Activated naive CD8-positive, alpha-beta T cell treated with anti-CD3 and anti-CD28 coated beads, Interleukin-2, amount 10 ng/mL, durations not matched to agents 7 days and 5 days (primary cell): ENCODE data around the gene AGPAT4. TPM values are rescaled to one million over a fixed set of nuclear protein-coding genes. Genes with fewer than 3 reads are reported as not detected.

Experiments
- ATAC-seq: fragments of 150-1000 bp; cut with Tn5 transposase; one replicate; pipeline ENCODE4 v1.10.0; 2021; ENCODE audit warnings: low read depth, moderate library complexity
- POLR2A ChIA-PET: fragments of 350-600 bp; sonication (Branson Sonifier 250); formaldehyde crosslinking; loops from one replicate; lab custom pipeline; 2021; ENCODE audit warnings: antibody characterized with exemption; lab: Charles Lee
- DNase-seq: peaks from one replicate; pipeline ENCODE4 v3.0.0; 2021
- H3K27ac Mint-ChIP-seq: one replicate; pipeline ENCODE4 v1.8.0; 2022; ENCODE audit warnings: mild to moderate bottlenecking, mixed read lengths
- H3K27me3 Mint-ChIP-seq: one replicate; pipeline ENCODE4 v1.8.0; 2022; ENCODE audit warnings: mild to moderate bottlenecking, moderate library complexity, mixed read lengths
- H3K36me3 Mint-ChIP-seq: one replicate; pipeline ENCODE4 v1.8.0; 2021; ENCODE audit warnings: mild to moderate bottlenecking, mixed read lengths
- H3K4me1 Mint-ChIP-seq: one replicate; pipeline ENCODE4 v1.8.0; 2021; ENCODE audit warnings: mixed read lengths
- H3K4me3 Mint-ChIP-seq: one replicate; pipeline ENCODE4 v1.8.0; 2022; ENCODE audit warnings: mild to moderate bottlenecking, moderate library complexity, mixed read lengths
- H3K9me3 Mint-ChIP-seq: one replicate; pipeline ENCODE4 v1.8.0; 2021; ENCODE audit warnings: mixed read lengths
- total RNA-seq, 2 experiments: library from RNA; stranded (reverse); gene quantifications; one replicate each; pipeline ENCODE4 v1.2.3, GENCODE V29; 2021

Gene AGPAT4
- total RNA-seq, 2 experiments from 2014 or later = 2.7 to 4.9 TPM

GRCh38 chr6:161164182-161164625 lies 109.7 kb downstream of the AGPAT4 start:
- peaks cover 2% of the 10 kb centered on the region for H3K36me3 Mint-ChIP-seq
- no peak for DNase-seq
- H3K4me1 Mint-ChIP-seq = peaks cover 1% of the 10 kb centered on the region
- H3K9me3 Mint-ChIP-seq = peaks cover 1% of the 10 kb centered on the region
- H3K4me3 Mint-ChIP-seq = no peak overlapping the region
- H3K27ac Mint-ChIP-seq = no peak overlapping the region
- POLR2A ChIA-PET = no interaction called here
- no peak for ATAC-seq
- H3K27me3 Mint-ChIP-seq = no peaks in the 10 kb centered on the region

- Mint-ChIP-seq H3K36me3 (peaks cover 2% of the 10 kb centered on the region), H3K27ac (no peak overlapping the region)
- POLR2A ChIA-PET = no interaction called here
Measured at GRCh38 chr6:161163466-161164181, 110.2 kb downstream of the AGPAT4 start.

GRCh38 chr6:161162722-161163121 lies 111.1 kb downstream of the AGPAT4 start:
- Mint-ChIP-seq H3K9me3 (peaks cover 1% of the 10 kb centered on the region), H3K27me3 (no peaks in the 10 kb centered on the region), H3K4me3 (no peak overlapping the region), H3K4me1 (peaks cover 1% of the 10 kb centered on the region), H3K27ac (no peak overlapping the region), H3K36me3 (peaks cover 2% of the 10 kb centered on the region)
- ATAC-seq = no peak
- DNase-seq = no peak
- POLR2A ChIA-PET = no interaction called here

More at GRCh38 chr6:161163466-161164181, 110.2 kb downstream of the AGPAT4 start:
- ATAC-seq (no peak), DNase-seq (no peak)
- no peak overlapping the region for H3K4me3 Mint-ChIP-seq
- no peaks in the 10 kb centered on the region for H3K27me3 Mint-ChIP-seq
- H3K9me3 Mint-ChIP-seq = peaks cover 1% of the 10 kb centered on the region
- H3K4me1 Mint-ChIP-seq = peaks cover 1% of the 10 kb centered on the region

GRCh38 chr6:161161889-161162624 lies 111.8 kb downstream of the AGPAT4 start:
- Mint-ChIP-seq H3K9me3 (peaks cover 1% of the 10 kb centered on the region), H3K4me1 (peaks cover 1% of the 10 kb centered on the region), H3K27ac (no peak overlapping the region), H3K27me3 (no peaks in the 10 kb centered on the region), H3K36me3 (peaks cover 2% of the 10 kb centered on the region), H3K4me3 (no peak overlapping the region)
- DNase-seq (no peak), ATAC-seq (no peak)
- POLR2A ChIA-PET = no interaction called here

- peaks cover 2% of the 10 kb centered on the region for H3K36me3 Mint-ChIP-seq
- DNase-seq (no peak), ATAC-seq (no peak)
- no peak overlapping the region for H3K4me3 Mint-ChIP-seq
- no peaks in the 10 kb centered on the region for H3K27me3 Mint-ChIP-seq
- no peak overlapping the region for H3K27ac Mint-ChIP-seq
- H3K4me1 Mint-ChIP-seq = peaks cover 1% of the 10 kb centered on the region
- POLR2A ChIA-PET = no interaction called here
- H3K9me3 Mint-ChIP-seq = peaks cover 4% of the 10 kb centered on the region
Measured at GRCh38 chr6:161161121-161161520, 112.7 kb downstream of the AGPAT4 start.

- Mint-ChIP-seq H3K4me3 (no peak overlapping the region), H3K9me3 (peaks cover 3% of the 10 kb centered on the region), H3K4me1 (no peaks in the 10 kb centered on the region), H3K27me3 (no peaks in the 10 kb centered on the region), H3K27ac (no peak overlapping the region), H3K36me3 (no peaks in the 10 kb centered on the region)
- DNase-seq (no peak), ATAC-seq (no peak)
- POLR2A ChIA-PET = no interaction called here
Measured at GRCh38 chr6:161154796-161155335, 119.0 kb downstream of the AGPAT4 start.

GRCh38 chr6:161153725-161154124 lies 120.1 kb downstream of the AGPAT4 start:
- H3K9me3 Mint-ChIP-seq = peaks cover 3% of the 10 kb centered on the region
- POLR2A ChIA-PET = no interaction called here
- no peak overlapping the region for H3K4me3 Mint-ChIP-seq
- no peaks in the 10 kb centered on the region for H3K4me1 Mint-ChIP-seq
- H3K36me3 Mint-ChIP-seq = no peaks in the 10 kb centered on the region
- DNase-seq = no peak
- no peak for ATAC-seq
- H3K27me3 Mint-ChIP-seq = no peaks in the 10 kb centered on the region
- H3K27ac Mint-ChIP-seq = no peak overlapping the region

- DNase-seq = no peak
- Mint-ChIP-seq H3K27ac (no peak overlapping the region), H3K9me3 (peaks cover 3% of the 10 kb centered on the region), H3K4me3 (no peak overlapping the region), H3K4me1 (no peaks in the 10 kb centered on the region), H3K27me3 (no peaks in the 10 kb centered on the region), H3K36me3 (no peaks in the 10 kb centered on the region)
- POLR2A ChIA-PET = no interaction called here
- ATAC-seq = peak; percentile 56
Measured at GRCh38 chr6:161152907-161153662, 120.8 kb downstream of the AGPAT4 start.

GRCh38 chr6:161152527-161152862 lies 121.4 kb downstream of the AGPAT4 start:
- Mint-ChIP-seq H3K27ac (no peak overlapping the region), H3K36me3 (no peaks in the 10 kb centered on the region), H3K4me3 (no peak overlapping the region)

GRCh38 chr6:161151660-161152526 lies 122.0 kb downstream of the AGPAT4 start:
- POLR2A ChIA-PET = no interaction called here
- peaks cover 2% of the 10 kb centered on the region for H3K9me3 Mint-ChIP-seq
- H3K36me3 Mint-ChIP-seq = no peaks in the 10 kb centered on the region
- ATAC-seq (no peak), DNase-seq (no peak)
- H3K27ac Mint-ChIP-seq = no peak overlapping the region
- no peaks in the 10 kb centered on the region for H3K4me1 Mint-ChIP-seq
- H3K27me3 Mint-ChIP-seq = no peaks in the 10 kb centered on the region
- no peak overlapping the region for H3K4me3 Mint-ChIP-seq

More at GRCh38 chr6:161152527-161152862, 121.4 kb downstream of the AGPAT4 start:
- POLR2A ChIA-PET = no interaction called here
- H3K9me3 Mint-ChIP-seq = peaks cover 3% of the 10 kb centered on the region
- H3K27me3 Mint-ChIP-seq = no peaks in the 10 kb centered on the region
- ATAC-seq (no peak), DNase-seq (no peak)
- H3K4me1 Mint-ChIP-seq = no peaks in the 10 kb centered on the region

- POLR2A ChIA-PET = no interaction called here
- no peaks in the 10 kb centered on the region for H3K36me3 Mint-ChIP-seq
- H3K27me3 Mint-ChIP-seq = no peaks in the 10 kb centered on the region
- H3K4me1 Mint-ChIP-seq = no peaks in the 10 kb centered on the region
- H3K9me3 Mint-ChIP-seq = no peaks in the 10 kb centered on the region
- DNase-seq (no peak), ATAC-seq (no peak)
- no peak overlapping the region for H3K4me3 Mint-ChIP-seq
- no peak overlapping the region for H3K27ac Mint-ChIP-seq
Measured at GRCh38 chr6:161151059-161151645, 122.7 kb downstream of the AGPAT4 start.

- Mint-ChIP-seq H3K4me3 (no peak overlapping the region), H3K27me3 (no peaks in the 10 kb centered on the region), H3K27ac (no peak overlapping the region), H3K36me3 (no peaks in the 10 kb centered on the region), H3K4me1 (no peaks in the 10 kb centered on the region), H3K9me3 (no peaks in the 10 kb centered on the region)
- no peak for ATAC-seq
- DNase-seq = no peak
- POLR2A ChIA-PET = no interaction called here
Measured at GRCh38 chr6:161150566-161150965, 123.3 kb downstream of the AGPAT4 start.
